Fibroblast of skin of left quadriceps (primary cell): ENCODE measurements around the gene HNRNPDL.
"Not testable (repeated sequence)": the region's sequence is repeated elsewhere in the genome, so short reads cannot be mapped to it uniquely, and the experiment has no call there.

Source experiments
- DNase-seq, 2 experiments: peaks; one replicate each; pipeline ENCODE4 v3.0.0-alpha.2; 2013; ENCODE audit warnings: low read depth in 2 of 2

The HNRNPDL gene

GRCh38 chr4:82386312-82386711 lies 44.0 kb downstream of the HNRNPDL start:
- DNase-seq, result not testable (repeated sequence)

DNA sequence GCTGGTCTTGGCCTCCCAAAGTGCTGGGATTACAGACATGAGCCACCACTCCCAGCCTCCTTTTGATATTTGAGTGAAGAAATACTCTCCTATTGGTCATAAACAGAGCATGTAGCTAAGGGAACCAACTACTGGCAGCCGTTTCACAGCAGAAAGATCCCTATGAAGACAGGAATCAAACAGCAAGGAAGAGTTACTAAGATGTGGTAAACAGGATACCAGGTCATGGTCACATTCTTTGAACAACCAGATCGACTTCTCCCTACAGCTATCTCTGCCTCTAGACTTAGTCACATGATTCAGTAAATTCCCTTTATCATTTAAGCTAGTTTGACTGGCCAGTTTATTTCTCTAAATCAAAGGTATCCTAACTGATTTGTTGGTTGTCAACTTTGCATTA lies 47.5 kb downstream of the HNRNPDL start:
- DNase-seq, result no peak

DNA sequence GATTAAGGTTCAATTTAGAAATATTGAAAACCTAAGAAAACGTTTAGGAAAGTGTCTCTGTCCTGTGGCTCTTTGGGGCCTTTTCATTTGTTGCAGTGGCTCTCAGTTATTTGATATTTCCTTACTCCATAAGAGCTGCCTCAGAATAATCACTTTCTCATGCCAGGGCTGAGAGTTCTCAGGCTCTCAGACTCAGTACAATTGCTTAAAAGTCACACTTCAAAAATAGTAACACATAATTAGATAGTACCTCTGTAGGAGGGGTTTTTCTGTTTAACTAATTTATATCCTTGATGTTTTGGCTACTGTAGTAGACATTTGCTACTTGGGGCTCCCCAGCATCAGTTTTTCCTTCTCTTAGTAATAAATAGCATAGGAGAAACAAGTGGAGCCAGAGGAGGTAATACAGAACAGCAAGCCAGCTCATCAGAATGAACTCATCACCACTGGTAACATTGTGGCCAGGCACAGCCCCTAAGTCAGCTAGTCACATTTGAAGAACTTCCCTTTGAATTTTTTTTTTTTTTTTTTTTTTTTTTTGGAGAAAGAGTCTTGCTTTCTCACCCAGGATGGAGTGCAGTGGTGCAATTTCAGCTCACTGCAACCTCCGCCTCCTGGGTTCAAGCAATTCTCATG lies 48.5 kb downstream of the HNRNPDL start:
- no peak for DNase-seq

GRCh38 chr4:82381235-82381634 lies 49.0 kb downstream of the HNRNPDL start:
- DNase-seq, result no peak

GRCh38 chr4:82380831-82381230 lies 49.4 kb downstream of the HNRNPDL start:
- DNase-seq, result no peak

GRCh38 chr4:82380344-82380743 lies 49.9 kb downstream of the HNRNPDL start:
- DNase-seq, result no peak

GRCh38 chr4:82376109-82376508 lies 54.2 kb downstream of the HNRNPDL start:
- no peak for DNase-seq

DNA sequence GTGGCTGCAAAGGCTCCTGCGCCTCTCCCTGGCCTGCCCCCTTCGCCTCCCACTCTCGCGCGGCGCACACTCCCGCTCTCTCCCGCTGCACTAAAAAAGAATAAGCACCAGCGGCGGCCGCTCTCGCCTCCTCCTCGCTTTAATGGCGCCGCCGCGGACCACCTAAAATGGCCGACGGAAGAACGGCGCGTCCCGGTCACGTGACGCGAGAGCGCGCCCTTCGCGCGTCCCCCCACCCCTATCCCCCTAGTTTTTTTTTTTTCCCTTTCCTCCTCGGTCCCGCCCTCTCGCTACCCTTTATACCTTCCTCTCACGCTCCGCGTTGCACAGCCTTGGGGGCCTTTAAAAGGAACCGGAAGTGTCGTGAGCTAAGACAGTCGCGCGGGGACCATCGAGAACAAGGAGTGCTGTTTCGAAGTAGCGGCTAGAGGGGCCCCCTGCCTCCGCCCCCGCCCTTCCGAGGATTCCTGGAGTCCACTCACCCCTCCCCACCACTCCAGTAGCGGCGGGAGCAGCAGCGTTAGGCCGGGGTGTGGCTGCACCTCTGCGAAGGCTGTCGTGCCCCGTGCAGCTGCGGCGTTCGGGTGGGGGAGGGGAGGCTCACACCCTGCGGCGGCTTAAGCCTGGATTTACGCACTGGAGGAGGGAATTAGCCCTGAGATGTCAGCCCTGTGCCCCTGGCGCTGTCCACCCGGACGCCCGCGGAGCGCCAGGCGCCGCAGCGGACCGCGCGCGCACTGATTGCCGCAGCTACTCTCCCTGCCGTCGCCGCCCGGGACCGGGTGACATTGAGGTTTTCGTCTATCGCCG lies 56.2 kb downstream of the HNRNPDL start, which contains the start of gene HNRNPD:
HNRNPD (minus strand) TSS at position 176 of the 810 bp plus-strand sequence. CDS start 313 bp downstream, outside the sequence.
- DNase-seq, result peak; percentile 100

DNA sequence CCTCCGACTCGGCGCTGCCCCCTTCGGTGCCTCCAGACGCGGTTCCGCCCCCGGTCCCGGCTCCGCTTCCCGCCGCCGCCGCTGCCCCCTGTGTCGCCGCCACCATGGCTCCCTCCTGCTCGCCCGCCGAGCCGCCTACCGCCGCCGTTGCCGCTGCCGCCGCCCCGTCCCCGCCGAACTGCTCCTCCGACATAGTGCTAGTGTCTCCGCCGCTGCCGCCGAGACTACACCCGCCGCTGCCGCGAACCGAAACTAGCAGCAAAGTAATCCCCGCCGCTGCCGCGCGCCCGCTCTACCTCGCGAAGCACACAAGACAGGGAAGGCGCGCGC lies 56.8 kb downstream of the HNRNPDL start:
- no peak for DNase-seq
